Neural cell (in vitro differentiated cells): ENCODE measurements around the gene HOXC11. TPM values are rescaled to one million over a fixed set of nuclear protein-coding genes. Genes with fewer than 3 reads are reported as not detected.

ENCODE experiments used
- H2AFZ ChIP-seq: fragments of 200-600, 300-800 bp; sonication (generic), shearing (Covaris generic); 2 replicates; pipeline ENCODE4 v1.6.0; 2014; ENCODE audit warnings: low read depth, mild to moderate bottlenecking, antibody characterized with exemption, low read length, moderate library complexity
- H3F3A ChIP-seq: fragments of 200-600 bp; shearing (Covaris generic); 2 replicates; pipeline ENCODE4 v1.6.1; 2016; ENCODE audit warnings: mild to moderate bottlenecking, moderate library complexity, mixed read lengths, antibody characterized with exemption, low read length; ENCODE audit not compliant: insufficient read depth, poor library complexity, severe bottlenecking
- H3K27ac ChIP-seq: fragments of 200-600, 300-800 bp; sonication (generic), shearing (Covaris generic); 2 replicates; pipeline ENCODE4 v1.5.1; 2014; ENCODE audit warnings: mild to moderate bottlenecking, low read length, moderate library complexity
- H3K27me3 ChIP-seq: fragments of 300-800, 200-600 bp; sonication (generic), shearing (Covaris generic); 2 replicates; pipeline ENCODE4 v1.6.0; 2014; ENCODE audit warnings: mild to moderate bottlenecking, low read depth, low read length, moderate library complexity; ENCODE audit not compliant: insufficient read depth
- H3K36me3 ChIP-seq: fragments of 300-800, 200-600 bp; sonication (generic), shearing (Covaris generic); 2 replicates; pipeline ENCODE4 v1.5.1; 2014; ENCODE audit warnings: mild to moderate bottlenecking, antibody characterized with exemption, low read length, moderate library complexity; ENCODE audit not compliant: insufficient read depth
- H3K4me2 ChIP-seq: fragments of 300-800, 200-600 bp; sonication (generic), shearing (Covaris generic); 2 replicates; pipeline ENCODE4 v1.6.0; 2014; ENCODE audit warnings: mild to moderate bottlenecking, low read length
- H3K4me3 ChIP-seq: fragments of 300-800, 200-600 bp; sonication (generic), shearing (Covaris generic); 2 replicates; pipeline ENCODE4 v1.5.1; 2014; ENCODE audit warnings: mild to moderate bottlenecking, low read length, moderate library complexity
- H3K79me2 ChIP-seq: fragments of 200-600 bp; shearing (Covaris generic); replicated peaks from 2 replicates; pipeline ENCODE4 v1.6.0; 2014; ENCODE audit warnings: mild to moderate bottlenecking, low read length, moderate library complexity; ENCODE audit not compliant: insufficient read depth
- H3K9ac ChIP-seq: fragments of 300-800, 200-600 bp; sonication (generic), shearing (Covaris generic); 2 replicates; pipeline ENCODE4 v1.6.1; 2016; ENCODE audit warnings: mild to moderate bottlenecking, low read length, mixed read lengths
- H3K9me2 ChIP-seq: fragments of 200-600 bp; shearing (Covaris generic); 2 replicates; pipeline ENCODE4 v1.6.1; 2016; ENCODE audit warnings: mild to moderate bottlenecking, low read length, mixed read lengths; ENCODE audit not compliant: insufficient read depth
- H3K9me3 ChIP-seq: fragments of 200-600, 300-800 bp; sonication (generic), shearing (Covaris generic); 2 replicates; pipeline ENCODE4 v1.6.1; 2016; ENCODE audit warnings: mild to moderate bottlenecking, mixed run types, low read length, moderate library complexity, mixed read lengths
- H4K20me1 ChIP-seq: fragments of 200-600 bp; shearing (Covaris generic); 2 replicates; pipeline ENCODE4 v1.6.1; 2016; ENCODE audit warnings: mild to moderate bottlenecking, mixed run types; ENCODE audit not compliant: insufficient read depth
- EZH2 ChIP-seq: fragments of 200-600, 300-800 bp; shearing (Covaris generic), sonication (generic); IDR thresholded peaks from 2 replicates; pipeline ENCODE4 v1.6.1; 2014; ENCODE audit warnings: antibody characterized with exemption, low read length, borderline replicate concordance, mild to moderate bottlenecking; ENCODE audit not compliant: insufficient read depth, poor library complexity, severe bottlenecking
- MXI1 ChIP-seq: fragments of 450-650 bp; conservative IDR thresholded peaks from 2 replicates; pipeline ENCODE4 v1.6.1; 2014; ENCODE audit warnings: antibody characterized with exemption, mild to moderate bottlenecking; ENCODE audit not compliant: poor library complexity, severe bottlenecking
- RAD21 ChIP-seq: fragments of 450-650 bp; conservative IDR thresholded peaks from 2 replicates; pipeline ENCODE4 v1.6.1; 2014; ENCODE audit warnings: antibody characterized with exemption, mild to moderate bottlenecking, moderate library complexity
- SMC3 ChIP-seq: fragments of 450-650 bp; conservative IDR thresholded peaks from 2 replicates; pipeline ENCODE4 v1.6.1; 2014; ENCODE audit warnings: antibody characterized with exemption, mild to moderate bottlenecking, moderate library complexity; ENCODE audit not compliant: poor library complexity
- TAF1 ChIP-seq: IDR thresholded peaks from 2 replicates; pipeline ENCODE4 v1.6.1; 2012; ENCODE audit warnings: low read depth
- polyA plus RNA-seq: library from polyadenylated mRNA; depleted of rRNA; stranded (reverse); fragments of >200 nt; gene quantifications from 2 replicates; pipeline ENCODE4 v1.2.3, GENCODE V29; 2014
- TF ChIP-seq, protein P1 (sequence below): fragments of 450-650 bp; IDR thresholded peaks from 2 replicates; pipeline ENCODE4 v1.5.1; 2014; ENCODE audit warnings: antibody characterized with exemption, mild to moderate bottlenecking, moderate library complexity; ENCODE audit not compliant: poor library complexity, severe bottlenecking

Gene HOXC11
- polyA plus RNA-seq, 1 donor from 2014 or later, result not detected

DNA sequence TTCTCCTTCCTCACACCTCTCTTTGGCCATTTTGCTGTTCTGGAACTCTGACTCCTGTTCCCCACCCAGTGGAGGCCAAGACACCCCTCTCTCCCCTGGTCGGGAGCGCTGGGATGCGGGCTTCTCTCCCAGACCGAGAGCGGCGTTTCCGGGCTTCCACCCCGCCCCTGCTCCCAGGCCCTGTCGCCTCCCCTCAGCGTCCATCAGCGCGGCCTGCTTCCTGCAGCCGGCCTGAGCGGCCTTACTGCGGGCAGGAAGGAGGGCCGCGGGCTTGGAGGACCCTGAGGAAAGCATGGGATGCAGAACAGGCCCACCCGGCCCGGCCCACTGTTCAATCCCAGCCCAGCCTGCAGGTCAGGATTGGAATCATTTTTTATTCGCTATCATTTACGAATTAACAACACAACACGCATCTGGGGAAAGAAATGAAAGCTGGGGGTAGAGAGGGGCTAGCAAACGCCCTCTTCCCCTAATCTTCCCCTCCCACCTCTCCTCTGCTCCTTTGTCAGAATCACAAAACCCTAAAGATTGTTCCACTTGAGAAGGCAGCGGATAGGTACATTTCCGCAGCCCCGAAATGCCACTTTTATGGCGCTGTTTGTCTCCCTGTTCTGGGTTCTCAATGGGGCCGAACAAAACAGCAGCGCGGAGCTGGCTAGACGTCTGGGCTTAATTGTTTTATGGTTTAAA is 32.1 kb downstream of the HOXC11 start:
- H3K9me2 ChIP-seq, result no peaks in the 10 kb centered on the region
- H4K20me1 ChIP-seq, result no peaks in the 10 kb centered on the region
- H3K9me3 ChIP-seq, result no peaks in the 10 kb centered on the region
- no peaks in the 10 kb centered on the region for H3F3A ChIP-seq
- peaks cover 99% of the 10 kb centered on the region for H3K27me3 ChIP-seq
- no peak overlapping the region for H3K9ac ChIP-seq
- peak; percentile 50 for TF ChIP-seq EZH2
- TF ChIP-seq TAF1, result no peak
- no peak overlapping the region for H3K4me2 ChIP-seq
- H3K4me3 ChIP-seq, result no peak overlapping the region
- no peak overlapping the region for H3K27ac ChIP-seq
- no peak overlapping the region for H2AFZ ChIP-seq
- H3K79me2 ChIP-seq, result no peaks in the 10 kb centered on the region
- no peaks in the 10 kb centered on the region for H3K36me3 ChIP-seq

GRCh38 chr12:54005531-54005852 is 32.6 kb downstream of the HOXC11 start:
- H3K4me2 ChIP-seq, result no peak overlapping the region
- H3K27me3 ChIP-seq, result peaks cover 99% of the 10 kb centered on the region
- no peaks in the 10 kb centered on the region for H3K79me2 ChIP-seq

DNA sequence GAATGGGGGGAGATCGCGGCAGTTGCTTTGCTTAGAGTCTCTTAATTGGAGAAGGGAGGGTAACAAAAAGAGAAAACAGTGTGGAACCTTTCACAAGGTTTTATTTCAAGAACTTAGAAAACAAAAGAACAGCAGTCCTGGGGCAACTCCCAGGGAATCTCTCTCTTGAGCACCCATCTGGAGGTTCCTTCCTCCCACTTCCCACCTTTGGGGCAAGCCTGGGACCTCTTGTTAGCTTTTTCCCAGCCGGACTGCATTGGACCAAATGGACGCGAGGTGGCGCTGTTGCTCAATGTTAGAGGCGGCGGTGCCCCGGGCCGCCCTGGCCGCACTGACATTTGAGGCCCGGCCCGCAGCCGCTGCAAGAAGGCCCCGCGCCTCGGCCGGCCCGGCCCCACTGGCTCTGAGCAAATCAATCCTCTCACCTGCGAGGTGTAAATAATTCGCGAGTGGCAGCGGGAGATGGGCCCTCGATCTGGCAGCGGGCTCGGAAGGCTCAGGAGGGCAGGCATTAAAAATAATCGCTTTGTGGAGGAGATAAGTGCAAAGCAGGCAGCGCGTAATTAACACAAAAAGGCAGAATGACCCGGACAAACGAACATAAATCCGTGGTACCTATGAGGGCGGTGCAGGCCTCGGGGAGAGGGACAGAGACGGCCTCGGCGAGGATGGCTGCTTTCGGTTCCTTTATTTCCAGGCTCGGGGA is 33.1 kb downstream of the HOXC11 start:
- H3K79me2 ChIP-seq, result no peaks in the 10 kb centered on the region
- no peaks in the 10 kb centered on the region for H3K9me3 ChIP-seq
- H3F3A ChIP-seq, result no peaks in the 10 kb centered on the region
- no peak overlapping the region for H2AFZ ChIP-seq
- peaks cover 99% of the 10 kb centered on the region for H3K27me3 ChIP-seq
- H3K9me2 ChIP-seq, result no peaks in the 10 kb centered on the region
- no peak overlapping the region for H3K9ac ChIP-seq
- H3K36me3 ChIP-seq, result no peaks in the 10 kb centered on the region
- peak overlapping the region; percentile 20 for H3K4me2 ChIP-seq
- peak overlapping the region; percentile 55 for H3K4me3 ChIP-seq
- no peak overlapping the region for H3K27ac ChIP-seq
- TF ChIP-seq SMC3, result peak; percentile 95
- peak; percentile 94 for TF ChIP-seq RAD21
- no peak for TF ChIP-seq TAF1
- TF ChIP-seq, protein P1, sequence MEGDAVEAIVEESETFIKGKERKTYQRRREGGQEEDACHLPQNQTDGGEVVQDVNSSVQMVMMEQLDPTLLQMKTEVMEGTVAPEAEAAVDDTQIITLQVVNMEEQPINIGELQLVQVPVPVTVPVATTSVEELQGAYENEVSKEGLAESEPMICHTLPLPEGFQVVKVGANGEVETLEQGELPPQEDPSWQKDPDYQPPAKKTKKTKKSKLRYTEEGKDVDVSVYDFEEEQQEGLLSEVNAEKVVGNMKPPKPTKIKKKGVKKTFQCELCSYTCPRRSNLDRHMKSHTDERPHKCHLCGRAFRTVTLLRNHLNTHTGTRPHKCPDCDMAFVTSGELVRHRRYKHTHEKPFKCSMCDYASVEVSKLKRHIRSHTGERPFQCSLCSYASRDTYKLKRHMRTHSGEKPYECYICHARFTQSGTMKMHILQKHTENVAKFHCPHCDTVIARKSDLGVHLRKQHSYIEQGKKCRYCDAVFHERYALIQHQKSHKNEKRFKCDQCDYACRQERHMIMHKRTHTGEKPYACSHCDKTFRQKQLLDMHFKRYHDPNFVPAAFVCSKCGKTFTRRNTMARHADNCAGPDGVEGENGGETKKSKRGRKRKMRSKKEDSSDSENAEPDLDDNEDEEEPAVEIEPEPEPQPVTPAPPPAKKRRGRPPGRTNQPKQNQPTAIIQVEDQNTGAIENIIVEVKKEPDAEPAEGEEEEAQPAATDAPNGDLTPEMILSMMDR, result peak; percentile 96
- no peak for TF ChIP-seq MXI1
- H4K20me1 ChIP-seq, result no peaks in the 10 kb centered on the region

More at GRCh38 chr12:54005531-54005852, 32.6 kb downstream of the HOXC11 start:
- Histone ChIP-seq H3K4me3 (no peak overlapping the region), H3K9me3 (no peaks in the 10 kb centered on the region), H3K9ac (no peak overlapping the region), H3K9me2 (no peaks in the 10 kb centered on the region), H3K36me3 (no peaks in the 10 kb centered on the region), H2AFZ (no peak overlapping the region), H3F3A (no peaks in the 10 kb centered on the region), H3K27ac (no peak overlapping the region), H4K20me1 (no peaks in the 10 kb centered on the region)
- TF ChIP-seq RAD21, result no peak
- TF ChIP-seq TAF1, result no peak
- TF ChIP-seq, protein P1, result no peak
- no peak for TF ChIP-seq MXI1
